DOHH2 (cell line): ENCODE data around the gene FBXO38.

Source experiments
- H3F3A ChIP-seq: fragments of 200-600 bp; sonication (generic), shearing (Covaris generic); 2 replicates; pipeline ENCODE4 v1.6.0; 2016; ENCODE audit warnings: antibody characterized with exemption, mild to moderate bottlenecking; ENCODE audit not compliant: control insufficient read depth, insufficient read depth
- H3K27ac ChIP-seq: fragments of 200-600 bp; sonication (generic); 2 replicates; pipeline ENCODE4 v1.5.1; 2014; ENCODE audit warnings: low read depth, mild to moderate bottlenecking, low read length, moderate library complexity
- H3K27me3 ChIP-seq: fragments of 200-600 bp; sonication (generic); 2 replicates; pipeline ENCODE4 v1.6.1; 2014; ENCODE audit warnings: mild to moderate bottlenecking, low read length, mixed read lengths; ENCODE audit not compliant: control insufficient read depth
- H3K36me3 ChIP-seq: fragments of 200-600 bp; sonication (generic); 2 replicates; pipeline ENCODE4 v1.6.1; 2014; ENCODE audit warnings: mild to moderate bottlenecking, low read length, moderate library complexity, mixed read lengths; ENCODE audit not compliant: control insufficient read depth
- H3K4me1 ChIP-seq: fragments of 200-600 bp; sonication (generic); 2 replicates; pipeline ENCODE4 v1.6.1; 2014; ENCODE audit warnings: mild to moderate bottlenecking, low read length, mixed read lengths; ENCODE audit not compliant: control insufficient read depth
- H3K4me2 ChIP-seq: fragments of 200-600 bp; sonication (generic); 2 replicates; pipeline ENCODE4 v1.6.0; 2014; ENCODE audit warnings: mild to moderate bottlenecking, low read length, moderate library complexity
- H3K4me3 ChIP-seq: fragments of 200-600 bp; sonication (generic); 2 replicates; pipeline ENCODE4 v1.5.1; 2014; ENCODE audit warnings: mild to moderate bottlenecking, low read length, mixed read lengths
- H3K79me2 ChIP-seq: fragments of 200-600 bp; sonication (generic); 2 replicates; pipeline ENCODE4 v1.6.1; 2014; ENCODE audit warnings: mild to moderate bottlenecking, low read length, mixed read lengths; ENCODE audit not compliant: control insufficient read depth
- H3K9me2 ChIP-seq: fragments of 200-600 bp; sonication (generic); replicated peaks from 2 replicates; pipeline ENCODE4 v1.6.1; 2014; ENCODE audit warnings: mild to moderate bottlenecking, low read length, mixed read lengths; ENCODE audit not compliant: control insufficient read depth
- H3K9me3 ChIP-seq: fragments of 200-600 bp; sonication (generic); 2 replicates; pipeline ENCODE4 v1.6.1; 2014; ENCODE audit warnings: antibody characterized with exemption, low read length, mixed read lengths; ENCODE audit not compliant: control insufficient read depth, insufficient read depth
- H4K20me1 ChIP-seq: fragments of 200-600 bp; sonication (generic); 2 replicates; pipeline ENCODE4 v1.6.0; 2014; ENCODE audit warnings: low read depth, mild to moderate bottlenecking, antibody characterized with exemption, low read length, moderate library complexity; ENCODE audit not compliant: control insufficient read depth, insufficient read depth
- EZH2phosphoT487 ChIP-seq: fragments of 200-600 bp; sonication (generic); IDR thresholded peaks from 2 replicates; pipeline ENCODE4 v1.6.1; 2017; ENCODE audit warnings: borderline replicate concordance, mild to moderate bottlenecking, antibody characterized with exemption, low read length, moderate library complexity, mixed read lengths
- TF ChIP-seq, protein P1 (sequence below): fragments of 200-600 bp; sonication (generic); IDR thresholded peaks from one replicate; pipeline ENCODE4 v1.5.1; 2014; ENCODE audit warnings: antibody characterized with exemption, mild to moderate bottlenecking, low read depth, low read length; ENCODE audit not compliant: poor library complexity, severe bottlenecking

Gene FBXO38

DNA sequence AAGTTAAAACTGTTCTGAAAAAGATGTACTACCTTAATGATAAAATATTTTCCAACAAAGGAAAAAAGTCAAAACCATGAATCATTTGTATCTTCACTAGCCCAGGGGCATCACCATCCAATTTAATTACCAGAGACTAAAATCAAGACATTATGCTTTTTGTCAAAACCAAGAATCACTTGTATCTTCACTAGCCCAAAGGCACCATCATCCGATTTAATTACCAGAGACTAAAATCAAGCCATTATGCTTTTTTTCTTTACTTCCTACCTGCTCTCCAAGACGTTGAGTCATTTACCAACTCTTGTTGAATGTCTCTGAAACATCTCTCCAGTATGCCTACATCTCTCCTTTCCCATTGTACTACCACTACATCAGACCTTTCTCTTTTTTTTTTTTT lies 37.9 kb downstream of the FBXO38 start:
- Histone ChIP-seq H3K27me3 (no peaks in the 10 kb centered on the region), H3K36me3 (peaks cover 82% of the 10 kb centered on the region), H3K4me2 (no peak overlapping the region), H3K4me3 (no peak overlapping the region), H3K79me2 (no peaks in the 10 kb centered on the region), H3F3A (no peaks in the 10 kb centered on the region), H3K4me1 (no peaks in the 10 kb centered on the region), H3K27ac (no peak overlapping the region), H3K9me3 (no peaks in the 10 kb centered on the region), H3K9me2 (no peaks in the 10 kb centered on the region), H4K20me1 (no peaks in the 10 kb centered on the region)
- TF ChIP-seq, protein P1, sequence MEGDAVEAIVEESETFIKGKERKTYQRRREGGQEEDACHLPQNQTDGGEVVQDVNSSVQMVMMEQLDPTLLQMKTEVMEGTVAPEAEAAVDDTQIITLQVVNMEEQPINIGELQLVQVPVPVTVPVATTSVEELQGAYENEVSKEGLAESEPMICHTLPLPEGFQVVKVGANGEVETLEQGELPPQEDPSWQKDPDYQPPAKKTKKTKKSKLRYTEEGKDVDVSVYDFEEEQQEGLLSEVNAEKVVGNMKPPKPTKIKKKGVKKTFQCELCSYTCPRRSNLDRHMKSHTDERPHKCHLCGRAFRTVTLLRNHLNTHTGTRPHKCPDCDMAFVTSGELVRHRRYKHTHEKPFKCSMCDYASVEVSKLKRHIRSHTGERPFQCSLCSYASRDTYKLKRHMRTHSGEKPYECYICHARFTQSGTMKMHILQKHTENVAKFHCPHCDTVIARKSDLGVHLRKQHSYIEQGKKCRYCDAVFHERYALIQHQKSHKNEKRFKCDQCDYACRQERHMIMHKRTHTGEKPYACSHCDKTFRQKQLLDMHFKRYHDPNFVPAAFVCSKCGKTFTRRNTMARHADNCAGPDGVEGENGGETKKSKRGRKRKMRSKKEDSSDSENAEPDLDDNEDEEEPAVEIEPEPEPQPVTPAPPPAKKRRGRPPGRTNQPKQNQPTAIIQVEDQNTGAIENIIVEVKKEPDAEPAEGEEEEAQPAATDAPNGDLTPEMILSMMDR = no peak
- TF ChIP-seq EZH2phosphoT487 = no peak

DNA sequence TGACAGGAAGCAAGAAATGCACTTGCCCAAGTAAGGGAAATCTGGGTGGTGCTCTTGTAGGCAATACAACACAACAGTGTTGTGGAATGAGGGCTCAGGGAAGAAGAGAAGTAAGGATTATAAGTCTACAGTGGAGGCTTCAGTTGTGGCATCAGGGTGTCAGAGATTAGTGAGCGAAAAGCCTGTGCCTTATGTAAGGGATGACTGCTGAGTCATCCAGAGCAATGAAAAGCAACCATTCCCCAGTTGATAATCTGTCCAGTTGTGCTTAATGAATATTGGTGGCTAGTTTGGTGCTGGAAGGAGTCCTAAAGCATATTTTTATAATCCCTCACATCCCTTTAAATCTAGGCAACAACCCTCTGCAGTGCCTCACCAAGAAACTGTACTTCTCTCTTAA lies 42.0 kb downstream of the FBXO38 start:
- Histone ChIP-seq H3K4me1 (no peaks in the 10 kb centered on the region), H3F3A (no peaks in the 10 kb centered on the region), H3K27ac (no peak overlapping the region), H3K79me2 (no peaks in the 10 kb centered on the region), H3K4me2 (no peak overlapping the region), H3K36me3 (peaks cover 80% of the 10 kb centered on the region), H3K9me2 (no peaks in the 10 kb centered on the region), H3K27me3 (no peaks in the 10 kb centered on the region), H4K20me1 (no peaks in the 10 kb centered on the region), H3K4me3 (no peak overlapping the region), H3K9me3 (no peaks in the 10 kb centered on the region)
- TF ChIP-seq, protein P1 = no peak
- no peak for TF ChIP-seq EZH2phosphoT487

DNA sequence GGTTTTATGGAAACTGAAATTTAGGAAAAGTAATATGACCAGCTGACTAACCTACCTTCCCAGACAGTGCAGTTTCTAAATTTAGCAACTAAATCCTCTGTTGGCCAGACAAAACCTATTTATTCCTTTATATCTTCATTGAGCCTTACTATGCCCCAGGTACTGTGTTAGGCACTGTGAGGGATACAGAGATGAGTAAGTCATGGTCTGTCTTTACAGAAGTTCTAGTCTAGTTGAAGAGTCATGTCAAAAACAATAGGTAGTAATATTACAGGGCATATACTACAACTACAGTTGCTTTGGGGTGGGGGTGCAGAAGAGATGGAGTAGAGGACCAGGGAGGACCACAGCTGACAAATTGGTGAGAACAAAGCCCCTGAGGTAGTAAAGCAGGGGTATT lies 42.8 kb downstream of the FBXO38 start:
- H3K4me1 ChIP-seq = no peaks in the 10 kb centered on the region
- no peak overlapping the region for H3K4me3 ChIP-seq
- no peaks in the 10 kb centered on the region for H4K20me1 ChIP-seq
- TF ChIP-seq, protein P1 = no peak
- no peak for TF ChIP-seq EZH2phosphoT487
- no peak overlapping the region for H3K4me2 ChIP-seq
- H3K36me3 ChIP-seq = peaks cover 86% of the 10 kb centered on the region
- no peak overlapping the region for H3K27ac ChIP-seq
- H3K9me3 ChIP-seq = no peaks in the 10 kb centered on the region
- no peaks in the 10 kb centered on the region for H3K79me2 ChIP-seq
- no peaks in the 10 kb centered on the region for H3K27me3 ChIP-seq
- H3K9me2 ChIP-seq = no peaks in the 10 kb centered on the region
- H3F3A ChIP-seq = no peaks in the 10 kb centered on the region
